Glutamatergic neuron (in vitro differentiated cells): ENCODE data around the gene AGPAT3. TPM values are rescaled to one million over a fixed set of nuclear protein-coding genes. Genes with fewer than 3 reads are reported as not detected.

Experiments used
- DNase-seq: peaks from one replicate; pipeline ENCODE4 v3.0.0; 2022
- H3K27ac Mint-ChIP-seq: one replicate; pipeline ENCODE4 v1.8.0; 2020; ENCODE audit warnings: mild to moderate bottlenecking, mixed read lengths, inconsistent platforms; ENCODE audit not compliant: unreplicated experiment
- H3K27me3 Mint-ChIP-seq: one replicate; pipeline ENCODE4 v1.8.0; 2020; ENCODE audit warnings: mild to moderate bottlenecking, moderate library complexity, mixed read lengths, inconsistent platforms; ENCODE audit not compliant: unreplicated experiment
- H3K36me3 Mint-ChIP-seq: one replicate; pipeline ENCODE4 v1.8.0; 2020; ENCODE audit warnings: mild to moderate bottlenecking, mixed read lengths, inconsistent platforms; ENCODE audit not compliant: unreplicated experiment
- H3K4me1 Mint-ChIP-seq: one replicate; pipeline ENCODE4 v1.8.0; 2020; ENCODE audit warnings: mild to moderate bottlenecking, low read depth, mixed read lengths, inconsistent platforms; ENCODE audit not compliant: unreplicated experiment
- H3K4me3 Mint-ChIP-seq: one replicate; pipeline ENCODE4 v1.8.0; 2020; ENCODE audit warnings: mild to moderate bottlenecking, mixed read lengths, inconsistent platforms; ENCODE audit not compliant: unreplicated experiment
- H3K9me3 Mint-ChIP-seq: one replicate; pipeline ENCODE4 v1.8.0; 2020; ENCODE audit warnings: mild to moderate bottlenecking, moderate library complexity, mixed read lengths, inconsistent platforms; ENCODE audit not compliant: unreplicated experiment
- total RNA-seq: library from RNA; stranded (reverse); fragmentation: NEBNext Ultra II Directional; extraction: Animal tissue kit (Norgen Biotek cat#: 25700); gene quantifications from one replicate; pipeline ENCODE4 v1.2.1, GENCODE V29; 2021; ENCODE audit not compliant: unreplicated experiment
- TF ChIP-seq, protein P1 (sequence below): fragments of 200-600 bp; sonication (generic); IDR thresholded peaks from one replicate; pipeline ENCODE4 v1.5.0; 2021; ENCODE audit not compliant: partially characterized antibody, unreplicated experiment

Gene AGPAT3
- total RNA-seq, 1 donor from 2014 or later, result 12.6 TPM

DNA sequence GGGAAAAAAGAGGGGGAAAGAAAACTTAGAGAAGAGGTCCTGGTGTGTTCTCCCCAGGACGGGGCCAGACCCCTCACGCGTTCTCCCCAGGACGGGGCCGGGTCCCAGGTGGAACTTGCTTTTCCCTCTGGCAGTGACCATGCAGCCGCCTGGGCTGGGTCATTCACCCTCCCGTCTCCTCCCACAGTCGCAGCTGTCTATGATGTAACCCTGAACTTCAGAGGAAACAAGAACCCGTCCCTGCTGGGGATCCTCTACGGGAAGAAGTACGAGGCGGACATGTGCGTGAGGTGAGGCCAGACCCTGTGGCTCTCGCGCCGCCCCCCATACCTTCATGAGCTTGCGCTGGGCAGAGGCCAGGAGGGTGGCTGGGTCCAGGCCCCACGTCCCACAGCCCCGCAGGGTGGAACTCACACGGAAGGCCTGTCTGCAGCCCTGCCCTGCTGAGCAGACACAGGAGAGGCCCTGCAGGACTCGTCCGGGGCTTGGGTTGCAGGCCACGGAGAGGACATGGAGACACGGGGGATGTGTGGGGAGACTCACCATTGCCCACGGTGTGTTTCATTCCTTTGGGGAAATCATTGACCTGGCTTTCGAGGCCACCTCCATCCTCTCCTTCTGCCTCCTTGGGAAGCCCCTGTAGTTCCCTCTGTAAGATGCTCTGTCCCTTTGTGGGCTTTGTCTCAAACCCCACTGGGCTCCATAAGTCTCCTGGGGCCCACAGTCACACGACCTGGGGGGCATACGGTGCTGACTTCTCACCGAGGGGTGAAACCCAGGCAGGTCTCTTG, 106.4 kb downstream of the AGPAT3 start:
- TF ChIP-seq, protein P1, sequence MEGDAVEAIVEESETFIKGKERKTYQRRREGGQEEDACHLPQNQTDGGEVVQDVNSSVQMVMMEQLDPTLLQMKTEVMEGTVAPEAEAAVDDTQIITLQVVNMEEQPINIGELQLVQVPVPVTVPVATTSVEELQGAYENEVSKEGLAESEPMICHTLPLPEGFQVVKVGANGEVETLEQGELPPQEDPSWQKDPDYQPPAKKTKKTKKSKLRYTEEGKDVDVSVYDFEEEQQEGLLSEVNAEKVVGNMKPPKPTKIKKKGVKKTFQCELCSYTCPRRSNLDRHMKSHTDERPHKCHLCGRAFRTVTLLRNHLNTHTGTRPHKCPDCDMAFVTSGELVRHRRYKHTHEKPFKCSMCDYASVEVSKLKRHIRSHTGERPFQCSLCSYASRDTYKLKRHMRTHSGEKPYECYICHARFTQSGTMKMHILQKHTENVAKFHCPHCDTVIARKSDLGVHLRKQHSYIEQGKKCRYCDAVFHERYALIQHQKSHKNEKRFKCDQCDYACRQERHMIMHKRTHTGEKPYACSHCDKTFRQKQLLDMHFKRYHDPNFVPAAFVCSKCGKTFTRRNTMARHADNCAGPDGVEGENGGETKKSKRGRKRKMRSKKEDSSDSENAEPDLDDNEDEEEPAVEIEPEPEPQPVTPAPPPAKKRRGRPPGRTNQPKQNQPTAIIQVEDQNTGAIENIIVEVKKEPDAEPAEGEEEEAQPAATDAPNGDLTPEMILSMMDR, result no peak
- Mint-ChIP-seq H3K4me3 (peak overlapping the region; percentile 20), H3K36me3 (no peaks in the 10 kb centered on the region), H3K4me1 (peaks cover 15% of the 10 kb centered on the region), H3K27ac (no peak overlapping the region), H3K27me3 (peaks cover 9% of the 10 kb centered on the region), H3K9me3 (peaks cover 8% of the 10 kb centered on the region)
- no peak for DNase-seq

DNA sequence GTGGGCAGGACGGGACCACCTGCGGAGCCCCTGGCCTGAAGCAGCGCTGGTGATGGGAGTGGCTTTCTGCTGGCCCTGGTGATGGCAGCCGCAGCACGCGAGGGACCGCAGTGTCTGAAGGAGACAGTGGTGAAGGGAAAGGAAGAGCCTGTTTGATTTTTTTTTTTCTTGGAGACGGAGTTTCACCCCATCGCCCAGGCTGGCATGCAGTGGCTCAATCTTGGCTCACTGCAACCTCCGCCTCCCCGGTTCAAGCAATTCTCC, 106.9 kb downstream of the AGPAT3 start:
- peaks cover 9% of the 10 kb centered on the region for H3K27me3 Mint-ChIP-seq
- H3K27ac Mint-ChIP-seq, result no peak overlapping the region
- peaks cover 15% of the 10 kb centered on the region for H3K4me1 Mint-ChIP-seq
- H3K9me3 Mint-ChIP-seq, result peaks cover 8% of the 10 kb centered on the region
- no peaks in the 10 kb centered on the region for H3K36me3 Mint-ChIP-seq
- no peak overlapping the region for H3K4me3 Mint-ChIP-seq
- TF ChIP-seq, protein P1, result no peak
- no peak for DNase-seq

DNA sequence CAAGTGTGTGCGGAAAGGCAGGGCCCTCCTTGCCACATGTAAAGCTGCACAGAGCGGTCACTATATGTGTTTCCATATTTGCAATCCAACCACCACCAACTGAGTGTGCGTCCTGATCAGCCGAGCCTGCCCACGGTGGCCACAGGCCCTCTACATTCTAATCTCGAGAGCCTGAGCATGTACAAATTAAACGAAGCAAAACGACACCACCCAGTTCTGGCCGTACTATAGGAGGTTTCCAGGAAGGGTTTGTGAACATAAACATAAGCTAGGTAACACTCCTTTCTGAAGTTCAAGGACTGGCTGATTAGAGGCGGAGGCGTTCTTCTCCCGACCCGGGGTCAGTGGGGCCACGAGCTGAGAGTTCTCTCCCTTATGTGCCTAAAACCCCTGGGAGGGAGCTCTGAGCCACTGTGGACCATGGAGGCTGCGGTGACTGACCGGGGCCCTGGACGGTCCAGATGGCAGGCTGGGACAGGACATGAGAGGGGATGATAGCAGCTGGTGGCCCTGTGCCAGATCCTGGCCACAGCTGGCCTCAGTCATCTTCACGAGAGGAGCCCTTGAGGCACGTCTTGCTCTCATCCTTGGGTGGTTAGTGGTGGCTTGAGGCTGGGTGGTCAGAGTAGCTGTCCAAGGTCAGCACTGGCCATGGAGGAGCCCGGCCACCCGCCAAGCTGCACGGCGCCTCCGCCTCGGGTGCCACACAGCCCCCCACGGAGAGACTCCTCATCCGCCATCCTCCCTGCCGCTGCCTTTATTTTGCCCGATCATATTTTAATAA, 108.0 kb downstream of the AGPAT3 start:
- Mint-ChIP-seq H3K4me3 (no peak overlapping the region), H3K9me3 (peaks cover 8% of the 10 kb centered on the region), H3K4me1 (peaks cover 12% of the 10 kb centered on the region), H3K27me3 (peaks cover 9% of the 10 kb centered on the region), H3K36me3 (no peaks in the 10 kb centered on the region), H3K27ac (no peak overlapping the region)
- DNase-seq, result no peak
- TF ChIP-seq, protein P1, result no peak

DNA sequence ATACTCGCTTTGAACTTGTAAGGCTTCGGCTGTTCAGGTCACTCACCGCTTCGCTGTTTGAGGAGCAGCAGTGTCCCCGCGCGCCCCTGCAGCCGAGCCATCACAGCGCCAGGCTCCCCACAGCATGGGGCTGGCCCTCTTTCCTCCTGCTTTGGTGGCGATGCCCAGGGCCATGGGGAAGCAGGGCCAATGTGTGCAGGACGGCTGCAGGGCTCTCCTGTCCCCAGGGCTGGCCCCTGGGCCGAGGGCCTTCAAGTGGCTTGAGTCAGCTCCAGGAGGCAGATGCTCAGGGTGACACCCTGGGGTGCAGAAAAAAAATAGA, 108.6 kb downstream of the AGPAT3 start:
- H3K36me3 Mint-ChIP-seq, result no peaks in the 10 kb centered on the region
- H3K27ac Mint-ChIP-seq, result no peak overlapping the region
- peaks cover 12% of the 10 kb centered on the region for H3K4me1 Mint-ChIP-seq
- no peak overlapping the region for H3K4me3 Mint-ChIP-seq
- peaks cover 9% of the 10 kb centered on the region for H3K27me3 Mint-ChIP-seq
- DNase-seq, result no peak
- TF ChIP-seq, protein P1, result no peak
- H3K9me3 Mint-ChIP-seq, result peaks cover 8% of the 10 kb centered on the region
